ENCODE results near the gene UTP4.

DNA sequence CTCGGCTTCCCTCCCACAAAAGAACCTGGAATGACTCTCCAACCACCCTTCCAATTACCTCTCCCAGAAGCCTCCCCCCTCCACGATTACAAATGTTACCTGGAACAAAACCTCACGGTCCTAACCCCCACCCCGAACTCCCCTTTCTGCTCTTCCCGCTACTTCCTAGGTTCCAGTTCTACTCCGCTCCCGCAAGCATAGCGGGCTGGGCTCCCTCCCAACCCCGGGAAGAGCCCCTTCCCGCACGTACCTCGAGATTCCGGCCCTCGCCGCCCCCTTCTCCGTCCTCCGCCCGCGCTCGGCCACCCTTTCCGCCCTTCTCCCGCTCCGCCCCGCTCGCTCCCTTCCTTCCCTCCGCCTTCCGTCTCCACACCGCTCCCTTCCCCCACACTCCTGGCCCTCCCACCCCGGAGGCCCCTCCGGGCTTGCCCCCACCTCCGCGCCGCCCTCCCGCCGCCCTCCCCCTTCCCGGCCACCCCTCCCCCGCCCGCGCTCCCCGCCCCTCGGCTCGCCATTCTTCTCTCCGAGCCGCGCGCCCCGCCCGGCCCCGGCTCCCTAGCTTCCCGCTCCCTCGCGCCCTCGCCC lies 518 bp upstream of the UTP4 start:
- no peak for TF ChIP-seq TCF7L2 (IDR thresholded peaks at IDR 0.05; ENCODE audit: low read depth, low read length)
- TF ChIP-seq, protein P1, sequence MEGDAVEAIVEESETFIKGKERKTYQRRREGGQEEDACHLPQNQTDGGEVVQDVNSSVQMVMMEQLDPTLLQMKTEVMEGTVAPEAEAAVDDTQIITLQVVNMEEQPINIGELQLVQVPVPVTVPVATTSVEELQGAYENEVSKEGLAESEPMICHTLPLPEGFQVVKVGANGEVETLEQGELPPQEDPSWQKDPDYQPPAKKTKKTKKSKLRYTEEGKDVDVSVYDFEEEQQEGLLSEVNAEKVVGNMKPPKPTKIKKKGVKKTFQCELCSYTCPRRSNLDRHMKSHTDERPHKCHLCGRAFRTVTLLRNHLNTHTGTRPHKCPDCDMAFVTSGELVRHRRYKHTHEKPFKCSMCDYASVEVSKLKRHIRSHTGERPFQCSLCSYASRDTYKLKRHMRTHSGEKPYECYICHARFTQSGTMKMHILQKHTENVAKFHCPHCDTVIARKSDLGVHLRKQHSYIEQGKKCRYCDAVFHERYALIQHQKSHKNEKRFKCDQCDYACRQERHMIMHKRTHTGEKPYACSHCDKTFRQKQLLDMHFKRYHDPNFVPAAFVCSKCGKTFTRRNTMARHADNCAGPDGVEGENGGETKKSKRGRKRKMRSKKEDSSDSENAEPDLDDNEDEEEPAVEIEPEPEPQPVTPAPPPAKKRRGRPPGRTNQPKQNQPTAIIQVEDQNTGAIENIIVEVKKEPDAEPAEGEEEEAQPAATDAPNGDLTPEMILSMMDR (IDR thresholded peaks at IDR 0.05), result no peak

Data from Panc1 (cell line).